ENCODE data around the gene ATP5ME.

The ATP5ME gene

GRCh38 chr4:666822-667544, 7.1 kb downstream of the ATP5ME start:
- DNase-seq = no peak

GRCh38 chr4:666436-666810, 7.7 kb downstream of the ATP5ME start:
- DNase-seq = no peak

GRCh38 chr4:665751-666435, 8.2 kb downstream of the ATP5ME start:
- DNase-seq = no peak

- DNase-seq = no peak
Measured at GRCh38 chr4:665381-665750, 8.7 kb downstream of the ATP5ME start.

GRCh38 chr4:664713-665231, 9.3 kb downstream of the ATP5ME start:
- no peak for DNase-seq

- DNase-seq = peak; percentile 46
Measured at GRCh38 chr4:663438-664428, 10.3 kb downstream of the ATP5ME start.

- DNase-seq = no peak
Measured at GRCh38 chr4:663046-663437, 11.0 kb downstream of the ATP5ME start.

GRCh38 chr4:661881-662761, 12.0 kb downstream of the ATP5ME start:
- no peak for DNase-seq

GRCh38 chr4:661231-661630, 12.8 kb downstream of the ATP5ME start:
- no peak for DNase-seq

- DNase-seq = no peak
Measured at GRCh38 chr4:660401-660800, 13.7 kb downstream of the ATP5ME start.

GRCh38 chr4:659851-660250, 14.2 kb downstream of the ATP5ME start:
- no peak for DNase-seq

GRCh38 chr4:658681-659667, 15.1 kb downstream of the ATP5ME start:
- no peak for DNase-seq

- no peak for DNase-seq
Measured at GRCh38 chr4:657834-658667, 16.0 kb downstream of the ATP5ME start.

- no peak for DNase-seq
Measured at GRCh38 chr4:657338-657833, 16.7 kb downstream of the ATP5ME start.

GRCh38 chr4:656436-657337, 17.4 kb downstream of the ATP5ME start:
- DNase-seq = no peak

- no peak for DNase-seq
Measured at GRCh38 chr4:655464-656151, 18.5 kb downstream of the ATP5ME start.

- DNase-seq = no peak
Measured at GRCh38 chr4:654871-655463, 19.1 kb downstream of the ATP5ME start.

- DNase-seq = no peak
Measured at GRCh38 chr4:654503-654845, 19.6 kb downstream of the ATP5ME start.

Data from NCI-H774 (cell line).